ENCODE measurements around the gene GLIPR1L1.

DNA sequence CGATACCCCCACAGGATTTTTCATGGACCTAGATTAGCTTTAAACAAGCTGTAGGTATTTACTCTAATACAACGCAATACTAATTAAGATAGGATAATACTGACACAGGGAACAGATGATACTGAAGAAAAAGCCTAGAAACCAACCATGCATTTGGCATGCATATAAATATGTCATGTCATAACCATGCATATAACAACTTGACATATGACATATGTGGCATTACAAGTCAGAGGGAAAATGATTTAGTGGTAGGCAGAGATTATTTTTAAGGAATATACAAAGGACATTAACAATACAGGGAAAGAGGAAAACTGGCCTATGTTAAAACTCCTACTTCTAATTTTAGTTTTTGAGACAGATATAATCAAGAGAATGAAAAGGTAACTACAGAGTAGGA, 32.2 kb upstream of the GLIPR1L1 start:
- TF ChIP-seq EZH2phosphoT487 (conservative IDR thresholded peaks at IDR 0.05; ENCODE audit: low read length): no peak
- TF ChIP-seq, protein P1, sequence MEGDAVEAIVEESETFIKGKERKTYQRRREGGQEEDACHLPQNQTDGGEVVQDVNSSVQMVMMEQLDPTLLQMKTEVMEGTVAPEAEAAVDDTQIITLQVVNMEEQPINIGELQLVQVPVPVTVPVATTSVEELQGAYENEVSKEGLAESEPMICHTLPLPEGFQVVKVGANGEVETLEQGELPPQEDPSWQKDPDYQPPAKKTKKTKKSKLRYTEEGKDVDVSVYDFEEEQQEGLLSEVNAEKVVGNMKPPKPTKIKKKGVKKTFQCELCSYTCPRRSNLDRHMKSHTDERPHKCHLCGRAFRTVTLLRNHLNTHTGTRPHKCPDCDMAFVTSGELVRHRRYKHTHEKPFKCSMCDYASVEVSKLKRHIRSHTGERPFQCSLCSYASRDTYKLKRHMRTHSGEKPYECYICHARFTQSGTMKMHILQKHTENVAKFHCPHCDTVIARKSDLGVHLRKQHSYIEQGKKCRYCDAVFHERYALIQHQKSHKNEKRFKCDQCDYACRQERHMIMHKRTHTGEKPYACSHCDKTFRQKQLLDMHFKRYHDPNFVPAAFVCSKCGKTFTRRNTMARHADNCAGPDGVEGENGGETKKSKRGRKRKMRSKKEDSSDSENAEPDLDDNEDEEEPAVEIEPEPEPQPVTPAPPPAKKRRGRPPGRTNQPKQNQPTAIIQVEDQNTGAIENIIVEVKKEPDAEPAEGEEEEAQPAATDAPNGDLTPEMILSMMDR (IDR thresholded peaks at IDR 0.05; ENCODE audit: insufficient read depth, low read length, poor library complexity, severe bottlenecking): no peak
